MCF 10A (cell line): ENCODE measurements around the gene ZNF169. TPM values are rescaled to one million over a fixed set of nuclear protein-coding genes. Genes with fewer than 3 reads are reported as not detected.

ENCODE experiments used
- BruUV-seq: library from RNA; stranded (reverse); fragments of 400-500 nt; replicated peaks from 2 replicates; lab custom pipeline; 2021; lab: Mats Ljungman, UMichigan
- CTCF ChIA-PET: fragments of 300-600 bp; sonication (Branson Sonifier 250); formaldehyde crosslinking; extraction: SDS; loops from one replicate; lab custom pipeline; 2021; ENCODE audit warnings: antibody characterized with exemption, inconsistent platforms; lab: Yijun Ruan, JAX
- POLR2A ChIA-PET: fragments of 300-600, 350-650 bp; sonication (Branson Sonifier 250); formaldehyde crosslinking; extraction: SDS; loops from one replicate; lab custom pipeline; 2020; ENCODE audit warnings: antibody characterized with exemption, inconsistent platforms; lab: Yijun Ruan, JAX
- DNase-seq: peaks from one replicate; pipeline ENCODE4 v3.0.0-alpha.2; 2018; ENCODE audit not compliant: unreplicated experiment
- H3K27ac Mint-ChIP-seq: one replicate; pipeline ENCODE4 v1.8.0; 2022; ENCODE audit warnings: mild to moderate bottlenecking, low read depth, mixed read lengths; ENCODE audit not compliant: unreplicated experiment
- H3K27me3 Mint-ChIP-seq: one replicate; pipeline ENCODE4 v1.8.0; 2022; ENCODE audit warnings: mixed read lengths; ENCODE audit not compliant: insufficient read depth, unreplicated experiment
- H3K36me3 Mint-ChIP-seq: one replicate; pipeline ENCODE4 v1.8.0; 2022; ENCODE audit warnings: mild to moderate bottlenecking, moderate library complexity, mixed read lengths; ENCODE audit not compliant: insufficient read depth, unreplicated experiment
- H3K4me1 Mint-ChIP-seq: one replicate; pipeline ENCODE4 v1.8.0; 2022; ENCODE audit warnings: mixed read lengths; ENCODE audit not compliant: insufficient read depth, unreplicated experiment
- H3K4me3 Mint-ChIP-seq: one replicate; pipeline ENCODE4 v1.8.0; 2022; ENCODE audit warnings: mild to moderate bottlenecking, moderate library complexity, mixed read lengths; ENCODE audit not compliant: unreplicated experiment
- H3K9me3 Mint-ChIP-seq: one replicate; pipeline ENCODE4 v1.8.0; 2022; ENCODE audit warnings: mixed read lengths; ENCODE audit not compliant: unreplicated experiment
- intact Hi-C: fragments of 100-400 bp; cut with micrococcal nuclease; formaldehyde crosslinking; loops from 2 replicates; pipeline ENCODE4 v1.14.1; 2022
- total RNA-seq: library from RNA; stranded (reverse); gene quantifications from 2 replicates; pipeline ENCODE4 v1.2.3, GENCODE V29; 2022
- TF ChIP-seq, protein P1 (sequence below): fragments of 200-600 bp; IDR thresholded peaks from one replicate; pipeline ENCODE4 v1.8.0; 2022; ENCODE audit warnings: antibody characterized with exemption, mild to moderate bottlenecking; ENCODE audit not compliant: unreplicated experiment

ZNF169 gene
- total RNA-seq, 1 experiment from 2014 or later: 3.9 TPM

DNA sequence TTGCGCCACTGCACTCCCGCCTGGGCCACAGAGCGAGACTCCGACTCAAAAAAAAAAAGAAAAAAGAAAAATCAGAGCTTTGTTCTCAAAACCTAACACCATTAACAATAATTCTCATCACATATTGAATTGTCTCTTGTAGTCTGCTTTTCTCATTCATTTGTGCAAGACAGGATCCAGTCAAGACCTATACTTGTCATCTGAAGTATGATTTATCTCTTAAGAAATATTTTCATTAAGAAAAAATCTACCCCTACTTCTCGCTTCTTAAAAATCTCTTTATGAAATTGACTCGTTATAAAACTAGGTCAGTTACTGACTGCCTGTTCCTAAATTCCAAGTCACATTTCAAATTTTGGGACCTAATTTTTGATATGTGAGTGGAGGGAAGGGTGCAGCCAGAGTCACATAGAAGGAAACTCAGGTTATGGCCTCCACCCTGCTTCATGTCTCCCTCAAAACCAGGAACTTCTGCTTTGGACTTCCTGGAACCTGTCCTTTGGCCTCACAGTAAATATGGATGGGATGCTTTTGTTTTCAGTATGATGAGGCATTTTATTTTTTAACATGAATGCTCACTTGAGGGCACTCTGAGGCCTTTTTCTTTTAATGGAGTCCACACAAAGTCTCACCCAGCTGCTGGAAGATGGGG is 18.9 kb downstream of the ZNF169 start:
- TF ChIP-seq, protein P1, sequence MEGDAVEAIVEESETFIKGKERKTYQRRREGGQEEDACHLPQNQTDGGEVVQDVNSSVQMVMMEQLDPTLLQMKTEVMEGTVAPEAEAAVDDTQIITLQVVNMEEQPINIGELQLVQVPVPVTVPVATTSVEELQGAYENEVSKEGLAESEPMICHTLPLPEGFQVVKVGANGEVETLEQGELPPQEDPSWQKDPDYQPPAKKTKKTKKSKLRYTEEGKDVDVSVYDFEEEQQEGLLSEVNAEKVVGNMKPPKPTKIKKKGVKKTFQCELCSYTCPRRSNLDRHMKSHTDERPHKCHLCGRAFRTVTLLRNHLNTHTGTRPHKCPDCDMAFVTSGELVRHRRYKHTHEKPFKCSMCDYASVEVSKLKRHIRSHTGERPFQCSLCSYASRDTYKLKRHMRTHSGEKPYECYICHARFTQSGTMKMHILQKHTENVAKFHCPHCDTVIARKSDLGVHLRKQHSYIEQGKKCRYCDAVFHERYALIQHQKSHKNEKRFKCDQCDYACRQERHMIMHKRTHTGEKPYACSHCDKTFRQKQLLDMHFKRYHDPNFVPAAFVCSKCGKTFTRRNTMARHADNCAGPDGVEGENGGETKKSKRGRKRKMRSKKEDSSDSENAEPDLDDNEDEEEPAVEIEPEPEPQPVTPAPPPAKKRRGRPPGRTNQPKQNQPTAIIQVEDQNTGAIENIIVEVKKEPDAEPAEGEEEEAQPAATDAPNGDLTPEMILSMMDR: no peak
- intact Hi-C loops: loop anchor here (2.0 kb wide), 1 partner anchor 19 kb away; the partner anchor contains the start of gene ZNF169
- H3K9me3 Mint-ChIP-seq: peaks cover 16% of the 10 kb centered on the region
- no peaks in the 10 kb centered on the region for H3K27me3 Mint-ChIP-seq
- peaks cover 11% of the 10 kb centered on the region for H3K4me1 Mint-ChIP-seq
- ChIA-PET POLR2A (interaction anchor here (0.7 kb wide), 1 partner anchor 422 kb away, joined by 3 read pairs; no protein-coding TSS in a partner anchor), CTCF (no interaction called here)
- BruUV-seq: no TSS peak
- DNase-seq: no peak
- peaks cover 40% of the 10 kb centered on the region for H3K36me3 Mint-ChIP-seq
- H3K27ac Mint-ChIP-seq: peak overlapping the region; percentile 88
- H3K4me3 Mint-ChIP-seq: no peak overlapping the region

DNA sequence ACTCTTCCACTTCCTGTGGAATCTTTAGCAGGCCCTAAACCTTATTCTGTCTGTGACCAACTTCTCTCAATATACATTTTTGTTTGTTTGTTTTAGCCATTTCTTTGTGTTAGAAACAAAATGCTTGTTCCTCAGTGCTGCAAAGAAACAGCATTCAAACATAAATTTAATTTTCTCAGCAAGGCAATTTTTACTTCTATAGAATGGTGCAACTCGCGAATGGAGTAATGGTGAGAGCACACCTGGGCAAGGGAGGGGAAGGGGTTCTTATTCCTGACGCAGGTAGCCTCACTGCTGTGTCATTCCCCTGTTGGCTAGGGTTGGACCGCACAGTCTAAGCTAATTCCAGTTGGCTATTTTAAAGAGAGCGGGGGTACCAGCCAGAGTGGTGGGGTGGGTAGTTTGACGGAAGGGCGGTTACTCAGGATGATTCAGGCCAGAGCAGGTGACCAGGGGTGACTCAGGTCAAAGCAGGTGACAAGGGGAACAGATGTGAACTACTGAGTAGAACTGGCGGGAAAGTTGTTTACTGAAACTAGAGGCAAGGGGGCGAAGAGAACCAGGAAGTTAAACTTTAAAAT is 21.4 kb downstream of the ZNF169 start:
- Mint-ChIP-seq H3K36me3 (peaks cover 49% of the 10 kb centered on the region), H3K4me3 (no peak overlapping the region), H3K27ac (no peak overlapping the region), H3K27me3 (no peaks in the 10 kb centered on the region), H3K4me1 (peaks cover 11% of the 10 kb centered on the region), H3K9me3 (peaks cover 16% of the 10 kb centered on the region)
- intact Hi-C loops: no loop called here
- ChIA-PET CTCF (no interaction called here), POLR2A (interaction anchor here (0.6 kb wide), 1 partner anchor 226 kb away, joined by 3 read pairs; no protein-coding TSS in a partner anchor)
- no peak for DNase-seq
- TF ChIP-seq, protein P1: no peak
- no TSS peak for BruUV-seq

DNA sequence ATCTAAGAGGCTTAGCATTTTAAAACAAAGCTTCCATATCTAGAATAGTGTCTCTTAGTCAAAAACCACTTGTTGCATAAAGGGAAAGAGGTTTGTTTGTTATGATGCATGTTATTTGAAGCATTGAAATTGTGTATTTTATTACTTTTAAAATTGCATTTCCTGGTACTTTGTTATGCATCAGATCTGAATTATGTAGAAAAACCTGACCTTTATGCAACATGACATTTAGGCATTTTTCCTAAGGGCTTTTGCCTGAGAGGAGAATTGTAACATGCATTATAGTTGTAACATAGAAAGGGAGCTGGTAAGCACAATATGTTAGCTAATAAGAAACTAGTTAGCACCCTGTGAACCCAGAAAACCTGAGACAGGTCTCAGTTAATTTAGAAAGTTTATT is 22.0 kb downstream of the ZNF169 start:
- H3K9me3 Mint-ChIP-seq: peaks cover 16% of the 10 kb centered on the region
- ChIA-PET POLR2A (interaction anchor here (0.6 kb wide), 1 partner anchor 226 kb away, joined by 3 read pairs; no protein-coding TSS in a partner anchor), CTCF (no interaction called here)
- BruUV-seq: no TSS peak
- peaks cover 49% of the 10 kb centered on the region for H3K36me3 Mint-ChIP-seq
- no peaks in the 10 kb centered on the region for H3K27me3 Mint-ChIP-seq
- H3K4me3 Mint-ChIP-seq: no peak overlapping the region
- intact Hi-C loops: no loop called here
- TF ChIP-seq, protein P1: no peak
- no peak for DNase-seq
- peaks cover 11% of the 10 kb centered on the region for H3K4me1 Mint-ChIP-seq
- no peak overlapping the region for H3K27ac Mint-ChIP-seq

DNA sequence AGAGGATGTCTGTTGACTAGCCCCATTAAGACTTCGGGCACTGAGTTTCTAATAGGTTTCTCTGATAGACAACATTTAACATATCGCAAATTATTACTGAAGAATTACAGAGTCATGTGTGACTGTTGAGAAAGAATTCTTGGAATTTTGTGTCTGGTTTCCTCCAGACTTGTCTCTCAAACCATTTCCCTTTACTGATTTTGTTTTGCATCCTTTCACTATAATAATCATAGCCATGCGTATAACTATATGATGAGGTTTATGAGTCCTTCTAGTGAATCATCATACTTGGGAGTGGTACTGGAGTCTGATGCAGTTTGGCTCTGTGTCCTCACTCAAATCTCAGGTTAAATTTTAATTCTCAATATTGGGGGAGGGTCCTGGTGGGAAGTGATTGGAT is 27.0 kb downstream of the ZNF169 start:
- DNase-seq: no peak
- no TSS peak for BruUV-seq
- Mint-ChIP-seq H3K27me3 (no peaks in the 10 kb centered on the region), H3K4me3 (no peak overlapping the region), H3K36me3 (peaks cover 46% of the 10 kb centered on the region), H3K27ac (no peak overlapping the region), H3K9me3 (peaks cover 6% of the 10 kb centered on the region), H3K4me1 (no peaks in the 10 kb centered on the region)
- TF ChIP-seq, protein P1: no peak
- POLR2A ChIA-PET: no interaction called here
- CTCF ChIA-PET: no interaction called here
- intact Hi-C loops: no loop called here
